ENCODE results near the gene AKAP6. TPM values are rescaled to one million over a fixed set of nuclear protein-coding genes. Genes with fewer than 3 reads are reported as not detected.

AKAP6 gene
- total RNA-seq, 6 experiments from 2014 or later = 1.7 to 9.6 (median 4.3) TPM

GRCh38 chr14:32627545-32628298 is 298.6 kb downstream of the AKAP6 start:
- 77% methylated on average over 4 of the region's 4 CpGs for WGBS (ENCODE audit: insufficient coverage, low coverage, low lambda C conversion rate, missing lambda C conversion rate)
- no peaks in the 10 kb centered on the region for H3K36me3 ChIP-seq
- DNase-seq (no peak), ATAC-seq (peak in 2 of 4 donors; percentile 43 to 61)
- TF ChIP-seq CTCF (IDR thresholded peaks at IDR 0.05) (no peak), POLR2A (IDR thresholded peaks at IDR 0.05) (no peak)
- H3K4me1 ChIP-seq = peaks cover 0 to 3% (median 0%) of the 10 kb centered on the region in 4 donors
- intact Hi-C loops (cut with DNase I) = no loop called here
- H3K27ac ChIP-seq = no peak overlapping the region
- H3K9me3 ChIP-seq = no peaks in the 10 kb centered on the region
- H3K27me3 ChIP-seq = no peaks in the 10 kb centered on the region
- no peak overlapping the region for H3K4me3 ChIP-seq

GRCh38 chr14:32629236-32629635 is 300.1 kb downstream of the AKAP6 start:
- Histone ChIP-seq H3K27me3 (no peaks in the 10 kb centered on the region), H3K4me1 (peaks cover 0 to 7% (median 0%) of the 10 kb centered on the region in 4 donors), H3K9me3 (no peaks in the 10 kb centered on the region), H3K27ac (no peak overlapping the region), H3K36me3 (no peaks in the 10 kb centered on the region), H3K4me3 (no peak overlapping the region)
- WGBS (ENCODE audit: insufficient coverage, low coverage, low lambda C conversion rate, missing lambda C conversion rate) = 65% methylated on average over 3 of the region's 3 CpGs
- DNase-seq (no peak), ATAC-seq (no peak)
- TF ChIP-seq CTCF (IDR thresholded peaks at IDR 0.05) (no peak), POLR2A (IDR thresholded peaks at IDR 0.05) (no peak)
- intact Hi-C loops (cut with DNase I) = no loop called here

GRCh38 chr14:32630701-32631100 is 301.6 kb downstream of the AKAP6 start:
- ATAC-seq = no peak
- no peaks in the 10 kb centered on the region for H3K36me3 ChIP-seq
- no peak for TF ChIP-seq POLR2A (IDR thresholded peaks at IDR 0.05)
- no peak for TF ChIP-seq CTCF (IDR thresholded peaks at IDR 0.05)

GRCh38 chr14:32633224-32633859 is 304.2 kb downstream of the AKAP6 start:
- Histone ChIP-seq H3K27me3 (no peaks in the 10 kb centered on the region), H3K36me3 (no peaks in the 10 kb centered on the region), H3K27ac (no peak overlapping the region), H3K4me1 (peaks cover 0 to 18% (median 0%) of the 10 kb centered on the region in 4 donors), H3K9me3 (no peaks in the 10 kb centered on the region), H3K4me3 (no peak overlapping the region)
- ATAC-seq = no peak
- intact Hi-C loops (cut with DNase I) = no loop called here
- WGBS (ENCODE audit: insufficient coverage, low coverage, low lambda C conversion rate, missing lambda C conversion rate) = 77% methylated on average over 1 of the region's 3 CpGs
- TF ChIP-seq POLR2A (IDR thresholded peaks at IDR 0.05) = no peak
- no peak for TF ChIP-seq CTCF (IDR thresholded peaks at IDR 0.05)
- DNase-seq = no peak

More at GRCh38 chr14:32630701-32631100, 301.6 kb downstream of the AKAP6 start:
- Histone ChIP-seq H3K4me1 (peaks cover 0 to 18% (median 0%) of the 10 kb centered on the region in 4 donors), H3K9me3 (no peaks in the 10 kb centered on the region), H3K27me3 (no peaks in the 10 kb centered on the region), H3K4me3 (no peak overlapping the region), H3K27ac (no peak overlapping the region)
- no peak for DNase-seq
- intact Hi-C loops (cut with DNase I) = no loop called here

All from right lobe of liver (tissue), 6 donors.